Activated CD4-positive, CD25-positive, alpha-beta regulatory T cell treated with anti-CD3 and anti-CD28 coated beads, Interleukin-2, amount 50 U/mL, for 16 hours (primary cell): ENCODE results near the gene TMEM35A.
"Not testable (repeated sequence)": the region's sequence is repeated elsewhere in the genome, so short reads cannot be mapped to it uniquely, and the experiment has no call there.

Experiments used
- DNase-seq: peaks from one replicate; pipeline ENCODE4 v3.0.0-alpha.2; 2020; ENCODE audit warnings: low read depth, low spot score

TMEM35A gene

DNA sequence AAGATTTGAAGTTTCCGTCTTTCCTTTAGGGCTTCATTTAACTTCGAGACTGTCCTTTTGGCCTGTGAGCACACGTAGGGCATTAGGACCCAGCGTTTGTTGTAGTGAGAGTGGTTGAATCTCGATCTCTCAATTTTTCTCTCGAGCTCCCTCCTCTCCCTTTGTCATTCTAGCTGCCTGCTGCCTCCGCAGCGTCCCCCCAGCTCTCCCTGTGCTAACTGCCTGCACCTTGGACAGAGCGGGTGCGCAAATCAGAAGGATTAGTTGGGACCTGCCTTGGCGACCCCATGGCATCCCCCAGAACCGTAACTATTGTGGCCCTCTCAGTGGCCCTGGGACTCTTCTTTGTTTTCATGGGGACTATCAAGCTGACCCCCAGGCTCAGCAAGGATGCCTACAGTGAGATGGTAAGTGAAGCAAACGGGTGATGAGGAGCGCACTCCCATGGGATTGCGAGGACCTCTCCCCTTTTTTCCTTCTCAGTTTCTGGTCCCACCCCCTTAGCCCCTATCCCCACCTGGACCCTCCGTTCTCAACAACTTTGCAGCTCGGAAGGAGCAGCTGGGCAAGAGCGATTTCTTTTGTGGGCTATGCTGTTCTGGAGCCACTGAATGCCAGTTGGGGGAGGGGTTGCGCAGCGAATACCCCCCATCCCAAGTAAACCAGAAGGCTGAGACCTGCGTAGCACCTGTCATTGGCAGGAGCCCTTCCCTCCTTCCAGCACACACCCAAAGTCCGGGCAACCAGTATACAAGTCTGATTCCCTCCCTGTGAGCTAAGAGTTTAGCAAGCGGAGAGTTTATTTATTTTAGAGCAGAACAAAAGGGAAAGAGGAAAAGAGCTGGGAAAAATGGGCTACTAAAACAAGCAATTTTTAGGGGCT is at the start of gene TMEM35A:
TSS of gene TMEM35A (plus strand) at position 164 of the 883 bp plus-strand sequence. CDS start at position 288, 124 bp downstream.
- DNase-seq, result no peak

DNA sequence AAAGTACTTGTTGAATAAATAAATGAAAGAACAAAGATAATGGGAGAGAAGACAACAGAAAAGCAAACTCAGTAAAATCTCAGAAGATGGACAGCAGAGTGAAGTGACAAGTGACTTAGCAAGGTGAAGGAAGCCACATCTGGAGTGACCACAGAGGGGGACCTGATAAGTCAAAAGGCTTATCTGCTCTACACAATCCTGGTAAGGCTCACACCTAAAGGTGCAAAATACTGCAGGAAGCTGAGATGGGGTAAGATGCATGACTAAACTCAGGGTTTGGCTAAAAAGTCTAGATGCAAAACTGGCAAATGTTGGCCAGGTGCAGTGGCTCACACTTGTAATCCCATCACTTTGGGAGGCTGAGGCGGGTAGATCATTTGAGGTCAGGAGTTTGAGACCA is 49.0 kb upstream of the TMEM35A start:
- DNase-seq, result no peak

GRCh38 chrX:101037231-101037630 is 41.4 kb upstream of the TMEM35A start:
- DNase-seq, result no peak

DNA sequence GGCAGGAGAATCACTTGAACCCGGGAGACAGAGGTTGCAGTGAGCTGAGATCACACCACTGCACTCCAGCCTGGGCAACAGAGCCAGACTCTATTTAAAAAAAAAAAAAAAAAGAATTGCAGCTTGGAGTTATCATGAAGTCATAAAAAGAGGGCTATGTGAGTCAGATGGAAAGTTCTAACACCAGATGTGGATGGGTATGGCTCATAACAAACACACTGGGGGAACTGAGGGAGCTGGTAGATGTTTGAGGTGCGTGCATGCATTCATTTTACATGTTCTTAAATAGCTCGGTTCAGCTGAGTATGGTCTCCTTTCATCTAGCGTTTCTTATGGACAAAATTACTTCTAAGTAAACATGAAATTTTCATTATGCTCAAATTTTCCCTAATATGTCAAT is 38.5 kb upstream of the TMEM35A start:
- no peak for DNase-seq

DNA sequence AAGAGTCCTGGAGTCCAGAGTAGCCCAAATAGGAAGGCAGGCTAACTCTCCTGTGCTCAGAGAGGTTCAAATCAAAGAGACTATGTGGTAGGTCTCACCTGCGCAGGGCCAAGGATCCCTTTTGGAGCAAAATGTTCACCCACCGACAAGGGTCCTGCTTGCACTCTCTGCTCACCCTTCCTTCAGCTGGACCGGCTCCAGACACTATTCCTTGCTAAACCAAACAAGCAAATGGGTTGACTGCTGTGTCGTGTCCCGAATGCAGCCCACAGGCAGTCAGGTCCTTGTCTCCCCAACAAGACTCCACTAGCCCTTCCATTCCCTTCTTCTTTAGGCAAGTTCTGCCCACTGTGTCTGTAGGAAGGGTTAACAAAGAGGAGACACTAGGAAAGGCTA is 27.5 kb upstream of the TMEM35A start:
- DNase-seq, result no peak

DNA sequence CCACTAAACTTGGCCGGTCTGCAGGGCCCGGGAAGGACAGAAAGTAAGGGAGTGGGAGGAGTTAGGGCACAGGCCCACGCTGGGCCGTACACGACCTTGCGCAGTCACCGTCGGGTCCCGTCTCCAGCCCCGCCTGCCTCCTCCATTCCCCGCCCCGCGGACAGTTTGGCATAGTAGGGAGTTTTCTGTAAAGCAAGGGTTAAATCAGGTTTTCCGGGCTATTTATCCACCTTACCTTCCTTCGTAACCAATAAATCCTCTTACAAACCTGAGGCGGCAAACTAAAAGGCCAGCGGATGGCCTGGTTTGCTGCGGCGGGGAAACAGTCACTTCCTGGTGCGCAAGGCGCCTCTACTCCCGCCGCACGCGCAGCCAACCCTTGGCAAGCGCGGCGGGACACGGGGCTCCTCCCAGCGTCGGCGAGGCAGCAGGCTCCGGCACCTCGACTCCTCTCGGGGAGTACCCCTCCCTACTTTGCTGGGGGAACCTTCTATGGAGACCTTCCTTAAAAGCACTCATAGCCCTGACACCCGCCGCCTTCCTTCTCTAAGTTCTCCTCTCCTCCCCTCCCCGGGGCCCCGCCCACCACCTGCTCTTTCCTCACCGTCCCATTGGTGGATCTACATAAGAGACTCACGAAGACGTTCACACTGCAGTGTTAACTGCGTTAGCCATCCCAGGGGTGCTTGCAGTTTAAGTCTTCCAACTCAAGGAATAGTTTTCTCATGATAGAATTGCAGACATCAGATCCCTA is 27.0 kb upstream of the TMEM35A start, which contains the start of gene TRMT2B:
TSS of gene TRMT2B (minus strand) at position 563 of the 754 bp plus-strand sequence. CDS start 9,822 bp downstream, outside the sequence.
- peak; percentile 60 for DNase-seq

GRCh38 chrX:101056551-101056950 is 22.1 kb upstream of the TMEM35A start:
- DNase-seq, result not testable (repeated sequence)

DNA sequence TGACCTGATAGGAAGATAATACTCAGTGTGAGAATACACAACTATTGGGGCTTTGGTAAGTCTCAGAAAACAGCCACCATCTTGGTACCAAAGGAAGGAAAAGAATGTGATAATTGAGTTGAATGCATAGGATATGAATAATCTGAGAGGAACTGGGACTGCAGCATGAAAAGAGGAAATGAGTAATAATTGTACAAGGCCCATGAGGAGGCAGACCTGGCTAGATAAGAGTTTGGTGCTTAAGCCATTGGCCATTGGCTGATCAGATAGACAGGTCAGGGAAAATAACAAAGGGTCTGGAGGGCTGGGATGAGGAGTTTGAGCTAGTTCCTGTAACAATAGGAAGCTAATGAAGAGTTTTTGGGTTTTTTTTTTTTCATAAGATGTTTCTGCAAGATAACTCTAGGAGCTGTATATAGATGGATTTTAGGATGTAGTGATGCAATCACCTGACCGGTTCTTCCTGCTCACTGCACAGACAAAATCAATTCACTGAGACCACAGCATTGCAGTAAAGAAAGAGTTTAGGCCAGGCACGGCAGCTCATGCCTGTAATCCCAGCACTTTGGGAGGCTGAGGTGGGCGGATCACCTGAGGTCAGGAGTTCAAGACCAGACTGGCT is 21.5 kb upstream of the TMEM35A start:
- DNase-seq, result no peak

GRCh38 chrX:101062176-101062575 is 16.5 kb upstream of the TMEM35A start:
- DNase-seq, result no peak

GRCh38 chrX:101071582-101071981 is 7.1 kb upstream of the TMEM35A start:
- no peak for DNase-seq

- no peak for DNase-seq
These were observed 1.1 kb downstream of the TMEM35A start for GRCh38 chrX:101079736-101080270.

DNA sequence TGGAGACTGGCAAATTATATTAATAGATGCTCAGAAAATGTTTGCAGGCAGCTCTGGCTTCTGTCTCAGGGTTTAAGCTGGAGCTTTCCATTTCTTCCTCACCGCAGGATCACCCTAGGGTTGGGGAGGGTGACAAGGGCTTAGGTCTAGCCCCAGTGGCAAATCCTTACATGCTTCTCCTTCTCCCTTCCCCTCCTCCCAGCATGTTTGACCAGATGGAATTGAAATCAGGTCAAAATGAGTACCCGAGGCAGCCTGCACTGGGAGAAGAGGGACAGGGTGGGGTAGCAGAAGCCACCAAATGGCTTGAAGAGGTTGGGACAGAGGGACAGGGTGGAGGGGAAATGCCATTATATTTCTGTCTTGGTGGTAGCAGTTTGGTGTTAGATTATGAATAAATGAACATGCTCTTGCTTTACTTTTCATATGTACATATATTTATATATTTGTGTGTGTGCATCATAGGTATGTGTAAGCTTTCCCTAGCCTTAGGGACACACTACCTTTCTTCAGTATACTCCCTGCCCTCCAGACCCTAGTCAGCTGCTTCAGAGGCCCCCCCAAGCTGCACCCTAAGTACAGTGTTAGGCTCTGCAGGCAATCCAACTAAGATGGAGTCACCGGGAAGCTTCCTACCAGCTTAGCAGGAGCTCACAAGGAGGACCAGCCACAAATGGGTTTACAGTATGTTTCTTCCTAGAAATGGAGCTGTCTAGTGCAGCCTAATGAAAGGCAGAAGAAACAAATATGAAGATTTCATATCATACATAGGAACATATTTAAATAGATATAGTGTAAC is 1.8 kb downstream of the TMEM35A start:
- DNase-seq, result no peak

- no peak for DNase-seq
These were observed 2.6 kb downstream of the TMEM35A start for GRCh38 chrX:101081231-101081630.

DNA sequence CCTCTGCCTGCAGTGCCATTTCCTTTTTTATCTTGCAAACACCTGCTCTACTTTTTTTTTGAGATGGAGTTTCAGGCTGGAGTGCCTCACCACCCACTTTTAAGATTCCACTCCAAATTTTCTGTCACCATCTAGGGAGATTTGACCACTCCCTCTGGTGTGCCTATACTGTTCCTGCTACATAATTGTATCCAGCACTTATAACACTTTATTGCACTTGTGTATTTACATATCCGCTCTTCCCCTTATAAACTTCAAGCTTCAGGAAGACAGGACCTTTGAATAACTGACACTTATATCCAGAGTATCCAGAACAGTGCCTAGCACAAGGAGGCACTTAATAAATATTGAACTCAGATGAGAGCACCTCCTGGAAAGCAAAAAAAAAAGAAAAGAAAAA is 13.1 kb downstream of the TMEM35A start:
- DNase-seq, result no peak

DNA sequence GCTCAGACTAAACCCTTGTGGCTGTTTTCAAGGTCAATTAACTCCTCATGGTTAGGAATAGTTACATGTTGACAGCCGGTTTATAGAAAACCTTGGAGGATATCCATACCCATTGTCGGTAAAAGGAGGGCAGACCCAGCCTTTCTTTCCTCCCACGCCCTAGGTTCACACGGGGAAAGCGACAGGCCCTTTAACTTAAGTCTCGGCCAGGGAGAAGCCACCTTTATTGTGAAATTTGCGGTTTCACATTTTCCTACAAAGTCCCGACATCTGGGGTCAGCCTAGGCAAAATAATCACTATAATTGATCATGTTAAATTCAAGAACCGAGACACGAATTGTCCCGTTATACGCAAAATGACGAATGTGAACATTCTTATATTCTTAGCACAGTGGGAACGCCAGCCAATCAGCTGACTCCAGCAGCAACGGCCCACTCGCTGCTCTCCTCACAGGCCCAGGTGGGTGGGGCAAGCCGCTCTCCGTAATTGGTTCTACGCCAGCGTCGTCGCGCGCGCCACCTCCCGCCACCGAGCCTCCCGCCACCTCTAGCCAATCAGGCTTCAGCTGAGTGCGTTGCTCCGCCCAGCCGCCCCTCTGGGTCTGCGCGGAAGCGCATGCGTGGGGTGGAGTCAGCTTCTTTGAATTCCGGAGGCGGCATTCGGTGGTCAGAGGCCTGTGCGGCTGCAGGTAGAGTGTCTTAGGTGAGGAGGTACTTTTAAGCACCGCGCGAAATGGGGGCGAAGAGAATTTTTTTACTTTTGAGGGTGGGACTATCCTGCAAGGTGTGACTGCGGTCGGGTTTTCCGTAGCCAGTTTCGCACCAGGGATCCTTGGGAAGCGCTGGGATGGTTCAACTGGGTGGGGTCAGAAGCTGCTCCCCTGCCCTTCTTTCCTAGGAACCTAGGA is 19.1 kb downstream of the TMEM35A start, which contains the start of gene CENPI:
TSS of gene CENPI (plus strand) at position 659 of the 908 bp plus-strand sequence. CDS start 2,867 bp downstream, outside the sequence.
- DNase-seq, result peak; percentile 82

GRCh38 chrX:101108284-101108683 is 29.6 kb downstream of the TMEM35A start:
- DNase-seq, result no peak

GRCh38 chrX:101117701-101118100 is 39.0 kb downstream of the TMEM35A start:
- no peak for DNase-seq

GRCh38 chrX:101136235-101136634 is 57.6 kb downstream of the TMEM35A start:
- no peak for DNase-seq
